ENCODE measurements around the gene HCK.
"Not testable (repeated sequence)": the region's sequence is repeated elsewhere in the genome, so short reads cannot be mapped to it uniquely, and the experiment has no call there.

HCK gene

GRCh38 chr20:32029561-32029960, 22.5 kb upstream of the HCK start:
- no peak for DNase-seq

- peak; percentile 22 for DNase-seq
Observed at GRCh38 chr20:32031007-32031958, 20.8 kb upstream of the HCK start.

DNA sequence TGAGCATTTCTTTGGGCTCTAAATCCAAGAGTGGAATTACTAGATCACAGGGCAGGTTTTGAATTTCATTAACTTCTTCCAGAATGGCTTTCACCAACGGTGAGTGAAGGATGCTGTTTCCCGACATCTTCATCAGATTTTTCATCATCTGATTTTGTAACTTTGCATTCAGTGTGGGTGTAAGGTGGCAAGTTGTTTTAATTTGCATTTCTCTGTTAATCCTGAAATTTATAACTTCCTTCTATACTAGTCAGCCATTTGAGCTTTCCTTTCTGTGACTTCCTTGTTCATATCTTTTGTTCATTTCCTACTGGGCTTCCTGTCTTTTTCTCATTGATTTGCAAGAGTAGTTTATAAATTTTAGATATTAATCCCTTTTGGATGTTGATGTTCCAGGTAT, 18.7 kb upstream of the HCK start:
- no peak for DNase-seq

DNA sequence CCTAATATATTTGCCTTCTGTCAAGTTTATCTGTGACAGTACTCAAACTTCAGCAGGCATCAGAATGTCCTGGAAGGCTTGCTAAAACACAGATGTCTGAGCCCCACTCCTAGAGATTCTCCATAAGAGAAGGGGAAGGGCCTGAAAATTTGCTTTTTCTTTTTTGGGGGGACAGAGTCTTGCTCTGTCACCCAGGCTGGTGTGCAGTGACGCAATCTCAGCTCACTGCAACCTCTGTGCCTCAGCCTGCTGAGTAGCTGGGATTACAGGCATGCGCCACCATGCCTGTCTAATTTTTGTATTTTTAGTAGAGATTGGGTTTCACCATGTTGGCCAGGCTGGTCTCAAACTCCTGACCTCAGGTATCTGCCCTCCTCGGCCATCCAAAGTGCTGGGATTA, 18.3 kb upstream of the HCK start:
- DNase-seq: not testable (repeated sequence)

- no peak for DNase-seq
Observed at GRCh38 chr20:32034581-32035425, 17.2 kb upstream of the HCK start.

DNA sequence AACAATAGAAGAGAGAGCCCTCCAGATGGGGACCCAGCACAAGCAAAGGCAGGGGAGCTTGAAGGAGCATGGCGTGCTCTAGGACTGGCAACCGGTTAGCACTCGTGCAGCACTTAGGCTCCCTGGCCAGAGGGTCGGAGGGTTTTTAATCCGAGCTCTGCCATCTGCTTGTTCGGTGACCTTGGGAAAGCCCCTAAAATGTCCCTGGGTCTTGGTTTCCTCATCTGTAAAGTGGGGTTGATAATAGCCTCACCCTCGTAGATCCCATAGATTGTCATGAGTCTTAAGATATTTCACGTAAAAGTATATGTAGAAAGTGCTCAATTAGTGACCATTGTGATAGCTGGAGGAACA, 16.6 kb upstream of the HCK start:
- no peak for DNase-seq

DNA sequence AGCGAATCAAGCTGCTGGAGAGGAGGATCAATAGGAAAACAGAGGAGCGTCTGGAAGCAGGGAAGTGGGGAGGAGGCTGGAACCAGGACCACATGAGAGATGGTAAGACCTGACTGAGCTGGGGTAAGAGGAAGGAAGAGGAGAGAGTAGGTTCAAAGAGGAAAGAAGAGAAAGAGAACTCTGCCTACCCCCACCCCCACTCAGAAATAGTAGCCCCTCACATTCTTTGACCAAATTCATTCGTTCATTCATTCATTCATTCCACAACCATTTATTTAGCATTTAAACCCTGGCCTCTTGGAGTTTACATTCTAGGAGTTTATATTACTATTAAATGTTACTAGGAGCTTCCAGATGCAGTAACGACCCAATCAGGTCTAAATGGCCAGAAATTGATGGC, 15.8 kb upstream of the HCK start:
- DNase-seq: no peak

DNA sequence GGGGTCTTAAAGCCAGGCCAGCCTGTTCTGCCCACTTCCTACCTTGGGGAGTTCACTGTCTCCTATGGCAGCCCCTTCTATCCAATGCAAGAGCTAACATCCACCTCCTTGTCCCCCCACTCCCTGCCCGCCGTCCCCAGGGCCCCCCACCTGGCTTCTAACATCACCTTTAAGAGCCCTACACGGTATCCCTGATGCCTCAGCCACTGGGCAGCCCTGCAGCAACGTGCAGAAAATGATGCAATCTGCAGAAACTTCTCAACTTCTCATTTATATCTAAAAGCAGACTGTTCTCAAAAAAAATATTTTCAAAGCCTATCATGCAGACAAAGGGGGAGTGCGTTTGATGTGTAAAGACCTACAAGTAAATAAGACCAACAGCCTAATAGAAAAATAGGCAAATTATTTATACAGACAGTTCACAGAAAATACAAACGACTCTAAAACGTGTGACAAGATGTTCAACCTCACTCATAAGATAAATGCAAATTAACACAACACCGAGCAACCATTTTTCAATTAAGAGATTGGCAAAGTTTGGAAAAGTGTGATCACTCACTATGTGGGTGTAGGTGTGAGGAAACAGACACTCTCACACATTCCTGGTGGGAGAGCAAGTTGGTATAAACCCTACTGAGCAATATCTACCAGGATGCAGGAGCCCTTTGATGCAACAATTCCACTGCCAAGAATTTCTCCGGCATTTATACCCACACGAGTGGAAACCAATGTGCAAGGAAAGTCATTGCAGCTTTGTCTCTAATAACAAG, 15.1 kb upstream of the HCK start:
- DNase-seq: no peak

DNA sequence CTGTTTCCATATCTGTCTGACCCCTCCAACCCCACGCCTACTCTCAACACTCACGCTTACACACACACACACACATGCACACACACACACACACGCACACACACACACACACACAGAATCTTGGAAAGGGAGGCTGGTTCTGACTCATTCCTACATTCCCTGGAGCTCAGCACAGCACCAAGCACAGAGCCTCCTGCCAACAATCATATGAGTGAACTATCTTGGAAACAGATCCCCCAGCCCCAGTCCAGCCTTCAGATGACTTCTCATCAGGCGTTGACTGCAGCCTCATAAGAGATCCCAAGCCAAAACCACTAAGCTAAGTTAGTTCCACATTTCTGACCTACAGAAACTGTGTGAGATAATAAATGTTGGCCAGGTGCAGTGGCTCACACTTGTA, 14.1 kb upstream of the HCK start:
- DNase-seq: no peak

DNA sequence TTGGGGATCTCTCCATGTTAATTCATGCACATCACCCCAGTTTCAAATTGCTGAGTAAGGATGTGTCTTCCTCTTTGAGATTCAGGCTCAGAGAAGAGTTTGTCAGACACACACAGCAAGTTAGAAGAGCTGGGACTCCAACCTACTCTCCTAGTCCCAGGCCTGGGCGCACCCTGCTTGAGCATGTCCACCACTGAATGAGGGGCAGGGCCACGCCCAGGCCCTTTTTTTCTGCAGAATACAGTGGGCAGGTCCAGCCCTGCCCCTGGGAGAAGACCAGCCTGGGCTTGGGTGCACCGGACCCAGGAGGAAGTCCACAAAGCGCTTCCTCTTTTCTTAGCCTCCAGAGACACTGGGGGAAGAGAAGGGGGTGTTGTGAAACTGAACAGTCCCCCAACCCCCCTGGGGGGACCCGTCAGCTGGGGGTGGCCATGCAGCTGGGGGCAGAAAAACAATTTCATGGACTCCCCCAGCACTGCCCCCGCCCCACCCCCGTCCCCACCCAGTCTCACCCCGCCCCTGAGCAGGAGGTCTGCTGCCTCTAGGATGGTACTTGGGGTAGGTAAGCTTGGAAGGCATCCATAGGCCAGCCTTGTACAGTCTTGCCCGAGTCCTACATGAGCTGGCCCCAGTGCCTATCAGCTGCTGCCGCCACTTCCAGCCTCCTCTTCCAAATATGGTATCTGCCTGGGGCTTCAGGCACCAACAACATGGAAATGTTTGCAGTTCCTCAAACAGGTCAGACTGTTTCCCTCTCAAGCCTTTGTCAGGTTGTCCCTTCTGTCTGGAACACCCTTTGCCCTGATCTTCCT, 11.7 kb upstream of the HCK start:
- DNase-seq: no peak

DNA sequence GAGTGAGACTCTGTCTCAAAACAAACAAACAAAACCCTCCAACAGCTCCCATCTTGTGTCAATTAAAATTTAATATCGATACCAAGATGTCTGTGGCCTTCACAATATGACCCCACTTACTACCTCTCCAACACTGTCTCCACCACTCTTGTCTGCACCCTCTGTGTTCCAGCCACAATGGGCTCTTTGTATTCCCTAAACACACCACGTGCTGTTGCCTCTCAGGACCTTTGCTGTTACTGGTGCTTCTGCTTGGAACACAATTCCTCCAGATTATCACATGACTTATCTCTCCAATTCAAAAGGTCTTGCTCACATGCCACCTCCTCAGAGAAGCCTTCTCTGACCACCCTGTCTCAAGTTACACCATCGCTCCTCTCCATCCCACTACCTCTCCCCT, 6.0 kb upstream of the HCK start:
- DNase-seq: no peak

DNA sequence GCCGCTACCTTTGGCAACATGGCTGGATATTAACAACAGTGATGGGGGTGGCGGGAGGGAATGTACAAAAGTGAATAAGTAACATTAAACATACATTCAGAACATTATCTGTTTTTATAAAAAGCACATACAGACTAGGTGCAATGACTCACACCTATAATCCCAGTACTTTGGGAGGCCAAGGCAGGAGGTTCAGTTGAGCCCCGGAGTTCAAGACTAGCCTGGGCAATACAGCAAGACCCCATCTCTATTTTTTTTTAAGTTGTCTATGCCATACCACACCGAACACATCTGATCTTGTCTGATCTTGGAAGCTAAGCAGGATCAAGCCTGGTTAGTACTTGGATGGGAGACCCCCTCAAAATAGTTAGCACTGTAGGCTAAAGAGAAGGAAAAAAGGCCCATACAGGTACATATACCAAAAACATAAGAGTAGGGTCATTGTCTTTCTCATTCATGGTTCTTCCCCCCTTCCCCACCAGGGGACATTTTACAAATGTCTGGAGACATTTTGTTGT, 1.7 kb upstream of the HCK start:
- no peak for DNase-seq

DNA sequence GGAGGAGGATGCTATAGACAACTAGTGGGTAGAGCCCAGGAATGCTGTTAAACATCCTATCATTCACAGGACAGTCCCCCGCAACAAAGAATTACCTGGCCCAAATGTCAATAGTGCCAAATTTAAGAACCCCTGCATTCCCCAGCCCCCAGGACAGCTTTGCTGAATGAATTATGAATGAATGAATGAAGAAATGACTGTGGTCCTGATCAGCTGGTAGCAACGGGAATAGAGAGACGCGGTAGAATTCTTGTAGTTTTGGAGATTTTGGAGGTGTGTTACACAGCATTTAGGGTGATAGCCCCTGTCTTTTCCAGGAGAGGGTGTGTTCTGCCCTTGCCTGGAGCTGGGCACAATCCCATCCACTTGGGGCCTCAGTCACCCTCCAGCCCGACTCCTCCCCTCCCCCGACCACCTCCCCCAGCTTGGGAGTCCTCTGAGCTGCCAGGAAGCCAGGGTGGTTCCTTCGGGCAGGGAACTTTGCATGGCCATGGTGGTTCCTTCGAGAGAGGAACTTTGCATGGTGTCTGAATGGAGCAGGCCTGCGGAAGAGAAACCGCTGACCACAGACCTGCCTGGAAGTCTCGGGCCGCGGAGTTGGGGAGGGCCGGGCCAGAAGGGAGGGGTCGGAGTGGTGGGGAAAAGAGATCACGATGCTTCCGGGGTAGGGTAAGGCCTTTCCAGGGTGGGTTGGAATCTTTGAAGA, 1.0 kb upstream of the HCK start:
- no peak for DNase-seq

GRCh38 chr20:32051720-32052089, 337 bp upstream of the HCK start:
- DNase-seq: no peak

DNA sequence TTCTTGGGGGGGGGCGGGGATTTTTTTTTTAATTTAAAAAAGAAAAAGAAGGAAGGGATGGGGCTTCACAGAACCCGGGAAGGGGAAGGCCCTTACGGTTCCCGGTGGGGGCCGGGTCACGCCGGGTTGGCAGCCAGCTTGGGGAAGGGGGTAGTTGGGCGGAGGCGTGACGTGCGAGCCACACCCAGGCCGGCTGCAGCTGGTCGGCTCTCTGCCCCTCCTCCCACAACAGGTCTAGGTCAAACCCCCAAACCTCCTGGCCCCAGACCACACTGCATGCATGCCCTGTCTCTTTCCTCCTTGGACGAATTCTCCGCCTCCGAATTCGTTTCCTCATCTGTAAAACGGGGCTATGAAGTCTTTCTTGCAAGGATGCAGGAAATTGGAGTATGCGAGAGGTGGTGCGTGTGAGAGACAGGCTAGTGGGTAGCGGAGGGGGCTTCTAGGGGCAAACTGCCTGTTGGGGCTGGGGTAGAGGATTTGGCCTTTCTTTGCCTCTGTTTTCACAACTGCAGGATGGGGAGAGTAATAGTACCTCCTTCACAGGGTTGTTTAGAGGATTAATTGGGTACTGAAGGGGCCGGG, 828 bp downstream of the HCK start:
- no peak for DNase-seq

DNA sequence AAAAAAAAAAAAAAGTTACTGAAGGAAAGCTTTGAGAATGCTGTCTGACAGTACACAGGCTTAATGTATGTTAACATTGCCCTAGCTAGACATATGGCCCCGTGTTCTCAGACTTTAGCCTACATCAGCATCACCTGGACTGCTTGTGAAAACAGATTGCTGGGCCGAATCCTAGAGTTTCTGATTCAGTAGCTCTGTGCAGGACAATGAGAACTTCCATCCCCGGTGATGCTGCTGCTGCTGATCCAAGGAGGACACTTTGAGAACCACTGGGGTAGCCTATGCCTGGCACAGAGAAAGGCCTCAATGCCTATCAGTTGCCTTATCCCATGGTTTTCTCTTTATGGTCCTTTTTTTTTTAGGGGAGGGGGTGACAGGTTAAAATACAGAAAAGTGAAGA, 1.6 kb downstream of the HCK start:
- DNase-seq: no peak

GRCh38 chr20:32056708-32057483, 4.9 kb downstream of the HCK start:
- no peak for DNase-seq

DNA sequence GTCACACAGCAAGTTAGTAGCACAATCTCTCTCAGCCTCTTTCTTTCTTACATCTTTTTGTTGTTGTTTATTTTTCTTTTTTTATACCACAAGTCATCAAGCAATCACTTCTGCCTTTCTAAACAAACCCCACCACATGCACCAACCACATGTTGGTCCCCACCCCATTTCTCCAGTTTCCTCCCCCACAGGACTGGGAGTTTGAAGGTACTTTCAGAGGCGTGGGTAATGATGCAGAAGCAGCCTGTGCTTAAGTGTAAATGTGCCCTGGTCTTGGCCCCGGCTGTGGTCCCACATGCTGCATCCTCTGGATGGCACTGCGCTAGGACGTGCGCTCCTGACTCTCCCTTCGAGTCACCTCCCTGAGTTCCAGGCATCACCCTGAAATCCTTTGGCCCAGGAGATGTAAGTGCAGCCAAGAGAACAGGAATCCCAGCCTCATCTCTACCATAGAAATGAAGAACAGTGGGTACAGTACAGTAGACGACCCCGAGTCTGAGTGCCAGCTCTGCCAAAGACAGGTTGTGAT, 5.7 kb downstream of the HCK start:
- DNase-seq: no peak

DNA sequence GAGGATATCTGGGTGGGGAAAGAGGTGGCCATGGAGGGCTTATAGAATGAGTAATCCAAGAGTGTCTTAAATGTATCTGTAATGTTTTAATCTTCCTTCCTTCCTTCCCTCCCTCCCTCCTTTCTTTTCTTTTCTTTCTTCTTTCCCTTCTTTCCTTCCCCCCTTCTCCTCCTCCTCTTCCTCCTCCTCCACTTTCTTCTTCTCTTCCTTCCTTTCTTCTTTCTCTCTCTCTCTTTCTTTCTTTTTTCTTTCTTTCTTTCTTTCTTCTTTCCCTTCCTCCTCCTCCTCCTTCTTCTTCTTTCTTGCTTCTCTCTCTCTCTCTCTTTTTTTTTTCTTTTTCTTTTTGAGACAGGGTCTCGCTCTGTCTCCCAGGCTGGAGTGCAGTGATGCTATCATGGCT, 7.1 kb downstream of the HCK start:
- DNase-seq: no peak

GRCh38 chr20:32062776-32063170, 10.7 kb downstream of the HCK start:
- no peak for DNase-seq

All from NCI-H774 (cell line).